HCT116 (cell line): ENCODE measurements around the gene CACNA2D3. TPM values are rescaled to one million over a fixed set of nuclear protein-coding genes. Genes with fewer than 3 reads are reported as not detected.

Source experiments
- ATAC-seq: fragments of 200-7000 bp; cut with Tn5 transposase; 2 replicates; pipeline ENCODE4 v1.9.1; 2020; ENCODE audit warnings: mild to moderate bottlenecking, moderate library complexity
- BruUV-seq: library from RNA; stranded (reverse); fragments of 400-500 nt; replicated peaks from 2 replicates; lab custom pipeline; 2021; lab: Mats Ljungman, UMichigan
- CTCF ChIA-PET: fragments of 300-600 bp; sonication (Branson Sonifier 250); formaldehyde crosslinking; loops from one replicate; lab custom pipeline; 2021; ENCODE audit warnings: antibody characterized with exemption; lab: Charles Lee
- POLR2A ChIA-PET: fragments of 300-600, 350-600 bp; sonication (Branson Sonifier 250); formaldehyde crosslinking; loops from one replicate; lab custom pipeline; 2021; ENCODE audit warnings: antibody characterized with exemption; lab: Charles Lee
- RAD21 ChIA-PET, 2 experiments: fragments of 300-600 bp; sonication (Branson Sonifier 250); formaldehyde crosslinking; loops; one replicate each; lab custom pipeline; 2023; ENCODE audit warnings: low total read pairs in 2 of 2; ENCODE audit not compliant: uncharacterized antibody in 2 of 2, unreplicated experiment in 2 of 2, low non-redundant PET in 1 of 2; lab: Charles Lee
- DNase-seq: peaks from one replicate; pipeline ENCODE4 v3.0.0-alpha.2; 2010; ENCODE audit warnings: low read depth, low spot score
- H2AFZ ChIP-seq: fragments of 200-600 bp; shearing (Covaris generic), sonication (generic); 2 replicates; pipeline ENCODE4 v1.6.1; 2017; ENCODE audit warnings: low read depth, mixed run types, mixed read lengths, antibody characterized with exemption, low read length; ENCODE audit not compliant: poor library complexity, severe bottlenecking
- H3K27ac ChIP-seq: 2 replicates; pipeline ENCODE4 v1.5.1; 2012; ENCODE audit warnings: low read depth, low read length
- H3K27me3 ChIP-seq: fragments of 200-600 bp; sonication (generic); 2 replicates; pipeline ENCODE4 v1.6.1; 2016; ENCODE audit warnings: mixed run types, low read length, mixed read lengths; ENCODE audit not compliant: insufficient read depth
- H3K36me3 ChIP-seq, 2 experiments: fragments of 200-500 bp in 1 of 2; fragments of 200-600 bp in 1 of 2; sonication (Bioruptor generic) in 1 of 2; sonication (generic) in 1 of 2; 2 replicates each; pipeline versions ENCODE4 v1.5.1 to v1.6.1; 2014 to 2016; ENCODE audit warnings: low read length in 2 of 2, inconsistent platforms in 1 of 2, mixed read lengths in 1 of 2, mixed run types in 1 of 2; ENCODE audit not compliant: insufficient read depth in 2 of 2, control insufficient read depth in 1 of 2
- H3K4me1 ChIP-seq, 2 experiments: fragments of 200-600 bp in 1 of 2; sonication (generic) in 1 of 2; 2 replicates each; pipeline versions ENCODE4 v1.5.1 to v1.6.1; 2012 to 2017; ENCODE audit warnings: low read length in 2 of 2, inconsistent platforms in 1 of 2, mild to moderate bottlenecking in 1 of 2, mixed read lengths in 1 of 2, mixed run types in 1 of 2, moderate library complexity in 1 of 2; ENCODE audit not compliant: insufficient read depth in 2 of 2, control insufficient read depth in 1 of 2
- H3K4me2 ChIP-seq: fragments of 200-600 bp; sonication (generic); 2 replicates; pipeline ENCODE4 v1.6.1; 2017; ENCODE audit warnings: mixed run types, low read length, mixed read lengths
- H3K4me3 ChIP-seq, 2 experiments: fragments of 200-600 bp in 1 of 2; sonication (generic) in 1 of 2; replicated peaks in 1 of 2; 2 replicates each; pipeline ENCODE4 v1.5.1; 2011 to 2016; ENCODE audit warnings: low read length in 2 of 2, control low read depth in 1 of 2, low read depth in 1 of 2, mild to moderate bottlenecking in 1 of 2, mixed read lengths in 1 of 2, mixed run types in 1 of 2
- H3K79me2 ChIP-seq: fragments of 200-600 bp; sonication (generic); 2 replicates; pipeline ENCODE4 v1.6.1; 2017; ENCODE audit warnings: mild to moderate bottlenecking, mixed run types, low read length, moderate library complexity, mixed read lengths; ENCODE audit not compliant: insufficient read depth
- H3K9ac ChIP-seq: fragments of 200-600 bp; sonication (generic); 2 replicates; pipeline ENCODE4 v1.6.1; 2016; ENCODE audit warnings: low read length, mixed read lengths
- H3K9me2 ChIP-seq: fragments of 200-600 bp; sonication (generic), shearing (Covaris generic); 2 replicates; pipeline ENCODE4 v1.6.1; 2017; ENCODE audit warnings: mixed run types, mild to moderate bottlenecking, moderate library complexity; ENCODE audit not compliant: insufficient read depth
- H3K9me3 ChIP-seq, 2 experiments: fragments of 200-500 bp in 1 of 2; fragments of 200-600 bp in 1 of 2; sonication (Bioruptor generic) in 1 of 2; sonication (generic) in 1 of 2; 2 replicates each; pipeline ENCODE4 v1.6.1; 2014 to 2017; ENCODE audit warnings: low read length in 2 of 2, mixed read lengths in 2 of 2, inconsistent platforms in 1 of 2, low read depth in 1 of 2, mild to moderate bottlenecking in 1 of 2, mixed run types in 1 of 2, moderate library complexity in 1 of 2; ENCODE audit not compliant: control insufficient read depth in 1 of 2, insufficient read depth in 1 of 2
- H4K20me1 ChIP-seq: fragments of 200-600 bp; sonication (generic), shearing (Covaris generic); 2 replicates; pipeline ENCODE4 v1.6.1; 2017; ENCODE audit warnings: mixed run types, mild to moderate bottlenecking, moderate library complexity; ENCODE audit not compliant: insufficient read depth
- CBX3 ChIP-seq: IDR thresholded peaks from 2 replicates; pipeline ENCODE4 v1.6.1; 2012; ENCODE audit warnings: low read depth
- EGR1 ChIP-seq: IDR thresholded peaks from 2 replicates; pipeline ENCODE4 v1.6.1; 2012; ENCODE audit warnings: low read depth
- ELF1 ChIP-seq: IDR thresholded peaks from 2 replicates; pipeline ENCODE4 v1.6.1; 2012; ENCODE audit warnings: low read depth, borderline replicate concordance
- EZH2 ChIP-seq: fragments of 200-600 bp; sonication (generic); IDR thresholded peaks from 2 replicates; pipeline ENCODE4 v1.6.1; 2017; ENCODE audit warnings: antibody characterized with exemption, mixed run types
- MAX ChIP-seq: IDR thresholded peaks from 2 replicates; pipeline ENCODE4 v1.6.1; 2012
- POLR2A ChIP-seq: IDR thresholded peaks from 2 replicates; pipeline ENCODE4 v1.7.0; 2011; ENCODE audit warnings: borderline replicate concordance; ENCODE audit not compliant: insufficient read depth, insufficient read length; ENCODE audit errors: extremely low read depth
- POLR2AphosphoS5 ChIP-seq: IDR thresholded peaks from 2 replicates; pipeline ENCODE4 v1.6.1; 2011; ENCODE audit warnings: mild to moderate bottlenecking, low read depth, low read length, moderate library complexity
- RAD21 ChIP-seq: IDR thresholded peaks from 2 replicates; pipeline ENCODE4 v1.6.1; 2012; ENCODE audit warnings: low read depth, mild to moderate bottlenecking
- SIN3A ChIP-seq: IDR thresholded peaks from 2 replicates; pipeline ENCODE4 v1.6.1; 2012; ENCODE audit warnings: low read depth
- TCF7L2 ChIP-seq: IDR thresholded peaks from 2 replicates; pipeline ENCODE4 v1.7.0; 2011; ENCODE audit warnings: borderline replicate concordance, inconsistent platforms; ENCODE audit not compliant: insufficient read depth, insufficient read length; ENCODE audit errors: extremely low read depth
- ZBTB33 ChIP-seq: IDR thresholded peaks from 2 replicates; pipeline ENCODE4 v1.6.1; 2011; ENCODE audit warnings: mild to moderate bottlenecking, low read length, moderate library complexity; ENCODE audit not compliant: insufficient replicate concordance; ENCODE audit errors: extremely low read depth
- ZNF274 ChIP-seq: fragments of 200-500 bp; sonication (Bioruptor generic); IDR thresholded peaks from 2 replicates; pipeline ENCODE4 v1.6.1; 2014; ENCODE audit warnings: mild to moderate bottlenecking, low read depth, low read length, inconsistent platforms
- intact Hi-C: fragments of 100-400 bp; cut with micrococcal nuclease; formaldehyde crosslinking; loops from 2 replicates; pipeline ENCODE4 v1.10.0; 2022
- total RNA-seq: library from RNA; stranded (reverse); gene quantifications from one replicate; pipeline ENCODE4 v1.2.1, GENCODE V29; 2021; ENCODE audit not compliant: unreplicated experiment

CACNA2D3 gene
- total RNA-seq, 1 experiment from 2014 or later = 0.20 TPM

GRCh38 chr3:54668236-54668635 lies 545.9 kb downstream of the CACNA2D3 start:
- no peak for ATAC-seq
- Histone ChIP-seq H3K27me3 (no peaks in the 10 kb centered on the region), H3K4me1 (no peaks in the 10 kb centered on the region), H3K36me3 (no peaks in the 10 kb centered on the region), H3K4me3 (no peak overlapping the region), H3K79me2 (no peaks in the 10 kb centered on the region), H3K9me3 (peaks cover 3 to 5% of the 10 kb centered on the region in 2 experiments; a peak in 2 of 4 replicates), H3K4me2 (no peak overlapping the region), H3K27ac (no peak overlapping the region), H4K20me1 (no peaks in the 10 kb centered on the region), H3K9me2 (no peaks in the 10 kb centered on the region), H3K9ac (no peak overlapping the region), H2AFZ (no peak overlapping the region)
- ChIA-PET POLR2A (no interaction called here), RAD21 (no interaction called here), CTCF (no interaction called here)
- no peak for DNase-seq
- TF ChIP-seq RAD21 (no peak), EZH2 (no peak)
- BruUV-seq = no TSS peak
- intact Hi-C loops = no loop called here

GRCh38 chr3:54670201-54671000 lies 548.0 kb downstream of the CACNA2D3 start:
- no peak overlapping the region for H2AFZ ChIP-seq
- ChIA-PET RAD21 (no interaction called here), CTCF (no interaction called here), POLR2A (no interaction called here)
- TF ChIP-seq POLR2A = no peak
- no peak for TF ChIP-seq EGR1
- no peak for TF ChIP-seq CBX3
- TF ChIP-seq POLR2AphosphoS5 = no peak
- TF ChIP-seq SIN3A = no peak
- TF ChIP-seq ZBTB33 = no peak
- TF ChIP-seq MAX = no peak
- TF ChIP-seq TCF7L2 = no peak
- no peak for TF ChIP-seq ELF1
- no peak for TF ChIP-seq ZNF274
- no peak overlapping the region for H3K27ac ChIP-seq
- BruUV-seq = no TSS peak
- no peak for DNase-seq
- H3K4me1 ChIP-seq = no peaks in the 10 kb centered on the region
- intact Hi-C loops = no loop called here
- no peak overlapping the region for H3K9ac ChIP-seq
- H3K9me2 ChIP-seq = no peaks in the 10 kb centered on the region
- no peaks in the 10 kb centered on the region for H3K79me2 ChIP-seq
- no peaks in the 10 kb centered on the region for H4K20me1 ChIP-seq
- no peak overlapping the region for H3K4me3 ChIP-seq
- no peak for ATAC-seq
- no peaks in the 10 kb centered on the region; a peak in 1 of 4 replicates for H3K9me3 ChIP-seq
- H3K36me3 ChIP-seq = no peaks in the 10 kb centered on the region
- H3K27me3 ChIP-seq = no peaks in the 10 kb centered on the region
- H3K4me2 ChIP-seq = no peak overlapping the region
